AG09319 (cell line): ENCODE data around the gene CLEC11A.
A peak's percentile ranks its signal among the peaks of the same experiment; 100 is the strongest.

ENCODE experiments used
- DNase-seq: peaks from one replicate; pipeline ENCODE4 v3.0.0-alpha.2; 2010; ENCODE audit warnings: low read depth; ENCODE audit errors: extremely low read depth
- CTCF ChIP-seq: IDR thresholded peaks from 2 replicates; pipeline ENCODE4 v1.5.1; 2011; ENCODE audit warnings: low read depth, mild to moderate bottlenecking, inconsistent platforms, low read length, moderate library complexity

Gene CLEC11A

GRCh38 chr19:50723069-50723468 lies at the start of gene CLEC11A:
Gene CLEC11A, plus strand, starts transcription at chr19:50723364. Its CDS starts 162 bp downstream, at chr19:50723526.
- peak; percentile 41 for DNase-seq
- TF ChIP-seq CTCF = no peak

- no peak for TF ChIP-seq CTCF
- DNase-seq = no peak
These were observed 46.5 kb upstream of the CLEC11A start for GRCh38 chr19:50676625-50677197.

- no peak for TF ChIP-seq CTCF
- DNase-seq = no peak
These were observed 45.5 kb upstream of the CLEC11A start for GRCh38 chr19:50677636-50678035.

GRCh38 chr19:50678323-50678722 lies 44.8 kb upstream of the CLEC11A start:
- no peak for TF ChIP-seq CTCF

GRCh38 chr19:50679177-50680125 lies 43.7 kb upstream of the CLEC11A start:
- TF ChIP-seq CTCF = no peak
- DNase-seq = peak; percentile 19

More at GRCh38 chr19:50678323-50678722, 44.8 kb upstream of the CLEC11A start:
- no peak for DNase-seq

GRCh38 chr19:50686310-50687032 lies 36.7 kb upstream of the CLEC11A start:
- TF ChIP-seq CTCF = no peak
- no peak for DNase-seq
